ENCODE data around the gene MYH14.
A peak's percentile ranks its signal among the peaks of the same experiment; 100 is the strongest.

Gene MYH14

DNA sequence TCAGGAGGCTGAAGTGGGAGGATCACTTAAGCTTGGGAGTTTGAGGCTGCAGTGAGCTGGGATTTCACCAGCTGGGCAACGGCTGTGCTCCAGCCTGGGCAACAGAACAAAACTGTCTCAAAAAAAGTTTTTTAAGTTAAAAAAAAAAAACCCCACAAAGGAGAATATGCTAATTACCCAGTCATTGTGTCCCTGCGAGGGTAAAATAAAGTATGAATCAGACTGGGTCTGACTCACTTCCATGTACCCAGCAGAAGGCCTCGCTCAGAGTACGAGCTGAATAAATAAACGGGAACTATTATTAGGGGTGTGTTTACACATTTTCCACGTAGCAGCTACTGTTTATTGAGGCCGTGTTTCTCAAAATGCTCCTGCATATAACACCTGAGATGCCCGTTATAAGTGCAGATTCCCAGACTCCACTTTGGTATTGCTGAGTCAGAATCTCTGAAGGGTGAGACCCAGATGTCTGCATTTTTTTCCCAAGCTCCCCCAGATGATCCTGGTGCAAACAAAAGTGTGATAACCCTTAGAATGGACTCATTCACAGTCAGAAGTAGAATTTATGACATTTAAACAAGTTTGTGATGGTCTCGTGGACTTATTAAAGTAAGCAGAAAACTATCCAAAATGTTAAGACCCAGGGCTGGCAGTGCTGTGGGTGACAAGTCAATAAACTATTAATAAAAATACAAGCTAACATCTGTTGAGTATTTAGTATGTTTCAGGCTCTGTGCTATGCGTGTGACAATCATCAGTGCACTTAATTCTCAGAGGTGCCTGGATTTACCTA lies 97.6 kb downstream of the MYH14 start:
- DNase-seq = peak; percentile 76

DNA sequence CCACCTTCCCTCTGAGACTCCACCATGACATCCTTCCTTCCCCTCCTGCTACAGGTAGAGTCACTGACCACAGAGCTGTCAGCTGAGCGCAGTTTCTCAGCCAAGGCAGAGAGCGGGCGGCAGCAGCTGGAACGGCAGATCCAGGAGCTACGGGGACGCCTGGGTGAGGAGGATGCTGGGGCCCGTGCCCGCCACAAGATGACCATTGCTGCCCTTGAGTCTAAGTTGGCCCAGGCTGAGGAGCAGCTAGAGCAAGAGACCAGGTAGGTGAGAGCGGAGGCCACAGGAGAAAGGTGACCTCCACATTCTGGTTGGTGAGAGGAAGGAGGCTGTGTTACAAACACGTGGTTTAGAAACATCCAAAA lies 98.2 kb downstream of the MYH14 start:
- no peak for DNase-seq

DNA sequence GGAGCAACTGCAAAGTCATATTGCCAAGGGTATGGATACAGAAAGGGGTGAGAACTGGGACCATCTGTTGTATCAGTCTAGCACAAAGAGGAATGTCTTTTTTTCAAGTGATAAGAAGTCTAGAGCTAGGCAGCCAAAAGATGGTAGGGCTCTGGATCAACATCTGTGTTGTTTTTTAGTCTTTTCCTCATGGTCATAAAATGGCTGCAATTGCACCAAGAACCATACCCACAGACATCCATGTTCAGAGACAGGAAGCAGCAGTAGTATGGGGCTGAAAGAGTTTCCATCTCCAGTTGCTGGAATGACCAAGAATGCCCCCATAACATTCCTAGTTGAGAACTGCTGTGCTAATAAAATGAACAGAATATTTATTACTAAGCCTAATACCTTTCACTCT lies 100.1 kb downstream of the MYH14 start:
- no peak for DNase-seq

DNA sequence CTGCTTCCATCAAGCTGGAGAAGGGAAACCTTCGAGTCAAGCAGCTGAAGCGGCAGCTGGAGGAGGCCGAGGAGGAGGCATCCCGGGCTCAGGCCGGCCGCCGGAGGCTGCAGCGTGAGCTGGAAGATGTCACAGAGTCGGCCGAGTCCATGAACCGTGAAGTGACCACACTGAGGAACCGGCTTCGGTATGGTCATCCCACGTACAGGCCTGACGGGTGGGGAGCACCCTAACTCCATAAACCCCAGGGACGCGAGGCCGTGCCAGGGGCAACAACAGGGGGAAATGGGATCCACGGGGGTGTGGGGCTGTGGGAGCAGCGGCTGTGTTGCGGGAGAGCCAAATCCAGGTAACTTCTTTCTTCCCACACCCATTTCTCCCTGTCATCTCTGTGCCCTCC lies 105.6 kb downstream of the MYH14 start:
- DNase-seq = no peak

DNA sequence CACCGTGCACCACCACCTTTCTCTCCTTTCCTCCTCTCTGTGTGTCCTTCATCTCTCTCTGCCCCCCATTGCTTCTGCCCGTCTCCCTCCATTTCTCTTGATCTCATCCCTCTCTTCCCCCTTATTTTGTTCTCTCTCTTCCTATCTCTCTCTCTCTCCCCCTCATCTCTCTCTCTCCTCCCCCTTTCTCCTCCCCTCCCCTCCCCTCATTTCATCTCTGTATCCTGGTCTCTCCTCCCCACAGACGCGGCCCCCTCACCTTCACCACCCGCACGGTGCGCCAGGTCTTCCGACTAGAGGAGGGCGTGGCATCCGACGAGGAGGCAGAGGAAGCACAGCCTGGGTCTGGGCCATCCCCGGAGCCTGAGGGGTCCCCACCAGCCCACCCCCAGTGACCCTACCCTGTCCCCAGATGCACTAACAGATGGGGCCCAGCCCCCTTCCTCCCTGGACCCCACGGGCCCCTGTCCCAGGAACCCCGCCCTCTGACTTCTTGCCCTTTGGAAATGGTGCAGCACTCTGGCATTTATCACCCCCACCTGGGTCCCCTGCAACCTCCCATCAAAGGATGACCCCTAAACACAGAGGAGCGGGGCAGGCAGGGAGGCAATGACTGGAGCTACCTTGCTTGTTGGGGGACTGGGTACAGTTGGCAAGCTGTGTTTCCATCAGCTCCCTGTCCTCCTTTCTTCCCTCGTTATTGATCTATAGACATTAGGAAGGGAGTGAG lies 106.1 kb downstream of the MYH14 start:
- DNase-seq = no peak

DNA sequence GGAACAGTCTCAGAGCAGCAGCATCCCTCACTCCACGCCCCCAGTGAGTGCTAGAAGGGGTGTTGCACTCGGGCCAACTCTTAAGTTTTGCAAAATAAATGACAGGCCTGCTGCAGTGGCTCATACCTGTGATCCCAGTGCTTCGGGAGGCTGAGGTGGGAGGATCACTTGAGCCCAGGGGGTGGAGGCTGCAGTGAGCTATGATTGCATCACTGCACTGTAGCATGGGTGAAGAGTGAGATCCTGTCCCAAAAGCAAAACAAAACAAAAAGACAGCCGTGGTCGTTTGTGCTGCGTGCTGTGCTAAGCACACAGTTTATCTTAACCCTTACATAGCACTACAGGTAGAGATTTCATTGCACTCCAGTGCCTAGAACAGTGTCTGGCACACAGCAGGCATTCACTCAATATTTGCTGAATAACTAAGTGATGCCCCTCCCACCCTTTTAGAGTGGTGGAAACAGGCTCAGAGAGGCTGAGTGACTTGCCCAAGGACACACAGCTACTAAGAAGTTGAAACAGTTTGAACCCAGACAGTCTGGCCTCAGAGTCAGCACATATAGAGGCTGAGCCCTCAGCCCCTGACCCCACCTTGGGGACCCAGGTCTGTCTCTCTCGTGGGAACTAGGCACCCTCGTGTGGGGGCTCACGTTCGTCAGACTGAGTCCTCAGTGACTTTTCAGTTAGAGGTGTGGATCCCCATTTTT lies 107.5 kb downstream of the MYH14 start:
- DNase-seq = no peak

DNA sequence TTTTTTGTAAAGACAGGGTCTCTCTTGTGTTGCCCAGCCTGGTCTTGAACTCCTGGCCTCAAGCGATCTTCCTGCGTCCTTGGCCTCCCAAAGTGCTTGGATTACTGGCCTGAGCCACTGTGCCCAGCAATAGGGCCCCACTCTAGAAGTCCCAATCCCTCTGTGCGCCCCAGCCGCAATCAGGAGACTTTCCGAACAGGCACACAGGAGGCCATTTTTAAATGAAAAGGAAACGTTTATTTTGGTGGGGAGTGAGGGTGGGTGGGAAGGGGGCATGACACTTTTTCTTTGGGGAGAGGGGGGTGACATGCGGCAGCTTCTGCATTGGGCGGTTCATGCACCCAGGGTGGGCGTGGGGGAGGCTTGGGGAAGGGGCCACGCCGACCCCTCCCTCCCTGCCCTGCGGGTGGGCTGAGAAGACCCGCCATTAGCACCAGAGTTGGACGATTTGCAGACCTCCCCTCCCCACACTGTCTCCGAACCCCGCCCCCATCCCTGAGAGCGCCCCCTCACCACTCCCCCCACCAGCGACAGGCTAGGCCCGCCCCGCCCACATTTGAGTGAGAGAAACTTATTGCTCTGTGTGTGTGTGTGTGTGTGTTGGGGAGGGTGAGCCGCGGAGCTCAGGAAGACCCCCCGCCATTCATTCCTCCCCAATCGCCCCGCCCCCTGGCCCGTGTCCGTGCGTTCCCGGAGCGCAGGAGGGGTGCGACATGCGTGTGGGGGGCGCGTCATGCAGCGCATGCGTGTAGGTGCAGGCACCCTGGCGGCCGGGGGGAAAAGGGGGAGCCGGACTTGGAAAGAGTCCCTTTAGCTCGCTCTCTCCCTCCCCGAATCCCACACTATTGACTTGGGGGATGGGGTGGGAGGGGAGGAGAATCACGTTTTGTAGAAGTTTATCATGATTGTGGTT lies 108.6 kb downstream of the MYH14 start:
- DNase-seq = no peak

DNA sequence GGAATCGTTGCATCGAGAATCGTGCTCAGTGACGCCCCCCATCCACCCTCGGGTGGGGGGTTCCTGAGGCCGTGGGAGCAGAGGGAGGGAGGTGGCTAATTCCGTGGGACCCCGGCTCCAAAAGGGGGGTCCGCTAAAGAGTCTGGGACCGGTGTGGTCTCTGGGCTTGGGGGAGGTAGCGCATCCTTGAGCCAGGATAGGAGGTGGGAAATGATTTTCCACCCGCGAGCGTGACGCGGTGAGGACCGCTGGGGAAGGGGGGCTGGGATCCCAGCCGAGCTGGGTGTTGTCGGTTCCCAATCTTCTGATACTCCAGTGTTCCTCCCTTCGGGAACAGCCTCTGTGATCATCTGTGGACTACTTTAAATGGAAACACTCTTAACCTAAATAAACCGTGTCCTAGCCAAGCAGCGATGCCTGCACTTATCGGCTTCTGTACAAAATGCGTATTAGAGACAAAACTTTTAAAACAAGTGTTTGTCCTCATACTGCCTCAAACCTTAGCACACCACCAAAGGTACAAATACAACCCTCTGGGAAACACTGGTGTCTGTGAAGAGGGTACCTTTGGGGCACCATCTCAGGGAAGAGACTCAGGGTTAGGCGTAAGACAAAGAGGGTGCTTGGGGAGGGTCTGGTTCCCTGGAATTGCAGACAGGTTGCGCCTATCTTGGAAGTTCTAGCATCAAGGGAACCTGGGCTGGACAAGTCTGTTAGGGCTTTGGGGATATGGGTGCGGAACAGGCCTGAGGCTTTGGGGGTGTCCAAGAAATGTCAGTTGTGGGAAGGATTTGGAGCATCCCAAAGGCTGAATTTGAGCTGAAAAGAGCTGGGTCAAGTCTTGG lies 109.8 kb downstream of the MYH14 start:
- no peak for DNase-seq

DNA sequence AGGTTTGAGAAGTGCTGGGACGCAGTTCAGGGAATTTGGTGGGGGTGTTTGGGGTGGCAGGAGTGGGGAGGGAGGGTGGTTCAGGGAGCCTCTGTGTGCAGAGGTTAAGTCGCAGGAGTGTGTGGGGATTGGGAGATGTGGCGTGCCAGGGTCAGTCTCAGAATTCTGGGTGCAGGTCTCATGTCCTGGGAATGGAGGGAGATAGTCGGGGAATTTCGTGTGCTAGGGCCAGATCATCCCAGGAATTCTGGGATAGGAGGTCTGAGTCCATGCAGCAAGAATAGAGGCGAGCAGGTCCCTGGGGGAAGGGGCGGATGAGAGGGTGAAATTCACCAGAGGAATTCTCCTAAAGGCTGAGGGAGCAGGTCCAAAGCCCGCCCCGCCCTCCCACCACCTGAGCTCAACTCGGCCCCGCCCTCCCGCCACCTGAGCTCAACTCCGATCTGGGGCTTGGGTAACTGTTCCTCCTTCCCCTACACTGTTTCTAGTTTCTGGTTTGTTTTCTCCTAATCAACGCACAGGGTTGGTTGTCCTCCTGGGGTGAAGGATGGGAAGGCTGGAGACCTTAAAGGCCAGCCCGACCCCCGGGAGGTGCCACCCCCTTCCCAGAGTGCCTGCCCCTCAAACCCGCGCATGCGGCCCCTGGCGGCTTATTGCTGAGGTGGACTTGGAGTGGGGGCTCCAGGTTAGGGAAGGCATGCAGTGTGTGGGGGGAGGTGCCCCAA lies 110.6 kb downstream of the MYH14 start:
- DNase-seq = no peak

DNA sequence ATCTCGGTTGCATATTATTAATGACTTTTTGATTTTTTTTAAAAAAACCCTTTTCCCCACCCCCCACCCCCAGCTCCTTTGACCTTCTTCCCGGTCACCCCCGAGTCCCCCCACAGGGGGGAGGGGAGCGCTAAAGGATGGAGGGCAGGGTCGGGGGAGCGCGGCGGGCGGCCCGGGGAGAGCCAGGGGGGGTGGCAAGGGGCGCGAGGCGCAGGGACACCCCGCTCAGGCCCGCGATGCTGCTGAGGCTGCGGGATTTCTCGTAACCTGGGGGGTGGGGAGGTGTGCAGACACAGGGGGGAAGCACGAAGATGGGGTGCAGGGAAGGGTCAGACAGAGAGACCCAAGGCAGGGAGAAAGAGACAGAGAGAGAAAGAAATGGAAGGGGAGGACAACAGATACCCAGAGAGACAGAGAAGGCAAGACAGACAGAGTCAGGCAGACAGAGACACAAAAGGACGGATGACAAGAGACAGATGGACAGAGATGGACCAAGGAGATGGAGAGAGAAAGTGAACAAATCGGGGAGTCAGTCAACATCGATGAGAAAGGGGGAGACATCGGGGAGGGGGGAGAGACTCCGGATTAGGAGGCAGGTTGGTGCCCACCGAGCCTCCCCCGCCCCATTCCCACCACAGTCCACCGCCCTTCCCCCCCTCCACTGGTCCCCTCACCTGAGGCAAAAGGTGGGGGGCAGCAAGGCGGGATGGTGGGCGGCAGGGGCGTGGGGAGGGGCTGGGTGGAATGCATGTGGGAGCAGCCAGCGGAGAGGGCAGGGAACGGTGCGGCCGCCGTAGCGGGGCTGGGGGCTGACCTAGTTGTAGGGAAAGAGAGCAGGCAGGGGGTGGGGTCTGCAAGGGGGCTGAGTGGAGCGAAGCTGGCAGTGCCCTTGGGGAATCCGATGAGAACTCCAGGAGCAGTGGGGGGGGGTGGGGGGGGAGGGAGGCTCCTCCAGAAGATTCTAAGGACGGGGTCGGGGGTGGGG lies 111.6 kb downstream of the MYH14 start:
- no peak for DNase-seq

DNA sequence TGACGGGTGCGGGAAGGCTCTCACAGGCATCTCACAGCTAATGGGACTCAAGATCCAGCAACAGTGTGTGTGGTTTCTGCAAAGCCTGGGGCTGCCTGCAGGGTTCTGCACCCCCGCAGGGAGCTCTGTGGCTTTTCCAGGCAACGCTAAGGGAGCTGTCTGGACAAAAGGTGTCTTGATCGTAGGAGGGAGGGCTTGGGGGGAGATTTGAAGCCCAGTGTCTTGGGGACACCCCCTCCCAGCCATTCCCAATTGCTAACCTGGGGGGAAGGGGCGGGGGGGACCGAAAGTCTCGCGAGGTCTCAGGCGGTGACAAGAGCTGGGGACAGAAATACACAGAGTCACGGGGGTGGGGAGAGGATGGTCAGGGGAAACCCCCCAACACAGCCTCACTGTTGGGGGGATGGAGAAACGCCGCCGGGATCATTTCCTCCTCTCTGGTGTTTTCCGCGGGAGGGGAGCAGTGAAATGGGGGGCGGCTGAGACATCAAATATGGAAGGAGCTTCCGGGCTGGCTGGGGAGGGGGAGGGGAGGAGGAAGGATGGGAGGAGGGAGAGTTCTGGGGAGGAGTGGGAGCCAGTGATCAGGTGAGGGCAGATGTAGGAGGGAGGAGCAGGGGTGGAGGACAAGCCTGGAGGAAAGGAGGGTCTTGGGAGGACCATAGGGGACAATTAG lies 112.5 kb downstream of the MYH14 start:
- DNase-seq = peak; percentile 36

DNA sequence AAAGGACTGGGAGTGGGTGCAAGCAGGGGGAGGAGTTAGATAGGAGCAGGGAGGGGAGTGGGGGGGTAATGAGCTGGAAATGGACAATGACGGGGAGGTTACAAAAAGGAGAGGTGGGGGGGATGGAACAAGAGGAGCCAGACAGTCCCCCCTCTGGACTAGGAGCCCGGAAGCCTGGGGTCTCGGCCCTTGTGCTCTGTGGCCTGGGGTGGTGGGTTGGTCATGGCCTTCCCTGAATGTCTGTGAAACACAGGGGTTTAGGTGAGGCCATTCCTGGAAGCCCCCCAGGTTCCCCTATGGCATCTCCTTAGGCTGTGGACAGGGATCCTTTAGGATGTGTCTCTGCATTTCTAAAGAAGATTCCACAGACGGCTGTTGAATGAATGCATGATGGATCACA lies 113.7 kb downstream of the MYH14 start:
- no peak for DNase-seq

DNA sequence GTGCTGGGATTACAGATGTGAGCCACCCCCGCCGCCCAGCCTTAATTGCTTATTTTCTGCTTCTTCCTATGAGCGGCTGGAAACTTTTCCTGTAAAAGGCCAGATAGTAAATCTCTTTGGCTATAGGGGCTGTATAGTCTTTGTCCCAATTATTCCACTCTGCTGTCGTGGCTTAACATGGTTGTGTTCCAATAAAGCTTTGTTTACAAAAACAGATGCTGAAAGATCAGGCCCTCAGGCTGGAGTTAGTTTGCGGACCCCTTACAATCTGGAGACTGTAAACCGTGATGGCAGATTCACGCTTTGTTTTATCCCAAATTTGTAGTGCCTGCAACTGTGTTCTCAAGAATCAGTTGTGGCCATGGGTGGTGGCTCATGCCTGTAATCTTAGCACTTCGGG lies 115.0 kb downstream of the MYH14 start:
- no peak for DNase-seq

DNA sequence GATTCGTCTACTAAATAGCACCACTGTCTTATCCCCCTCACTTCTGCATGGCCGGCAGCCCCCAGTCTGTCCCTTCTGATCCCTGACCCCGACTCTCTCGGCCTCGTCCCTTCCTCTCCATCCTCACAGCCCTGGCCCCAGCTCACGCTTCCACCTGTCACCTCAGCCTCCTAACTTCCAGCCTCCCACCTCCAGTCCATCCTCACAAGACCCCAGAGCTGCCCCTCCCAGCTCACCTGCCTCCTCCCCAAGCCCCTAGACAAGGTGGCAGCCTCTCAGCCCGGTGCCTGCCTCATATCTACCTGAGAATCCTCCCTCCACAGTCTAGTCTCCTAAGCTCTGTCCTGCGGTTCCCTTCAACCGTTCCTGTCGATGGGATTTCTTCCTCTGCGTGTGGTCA lies 115.7 kb downstream of the MYH14 start:
- DNase-seq = no peak

DNA sequence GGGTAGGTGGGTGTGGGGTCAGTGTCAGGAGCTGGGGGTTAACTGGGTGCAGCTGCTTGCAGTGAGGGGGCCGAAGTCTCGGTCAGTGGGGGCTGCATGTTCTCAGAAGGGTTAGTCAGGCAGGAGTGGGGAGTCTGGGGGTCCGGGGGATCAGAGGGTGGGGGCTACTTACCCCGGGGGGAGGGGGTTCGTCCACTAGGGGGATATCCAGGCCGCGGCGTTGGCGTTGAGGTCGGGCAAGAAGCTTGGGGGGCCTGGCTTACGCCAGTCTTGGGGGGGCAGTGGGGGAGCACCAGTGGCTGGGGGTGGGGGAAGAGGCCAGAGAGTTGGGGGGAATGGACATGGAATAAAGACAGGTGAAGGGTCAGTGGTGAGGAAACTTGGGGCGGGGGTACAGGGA lies 116.6 kb downstream of the MYH14 start:
- DNase-seq = no peak

DNA sequence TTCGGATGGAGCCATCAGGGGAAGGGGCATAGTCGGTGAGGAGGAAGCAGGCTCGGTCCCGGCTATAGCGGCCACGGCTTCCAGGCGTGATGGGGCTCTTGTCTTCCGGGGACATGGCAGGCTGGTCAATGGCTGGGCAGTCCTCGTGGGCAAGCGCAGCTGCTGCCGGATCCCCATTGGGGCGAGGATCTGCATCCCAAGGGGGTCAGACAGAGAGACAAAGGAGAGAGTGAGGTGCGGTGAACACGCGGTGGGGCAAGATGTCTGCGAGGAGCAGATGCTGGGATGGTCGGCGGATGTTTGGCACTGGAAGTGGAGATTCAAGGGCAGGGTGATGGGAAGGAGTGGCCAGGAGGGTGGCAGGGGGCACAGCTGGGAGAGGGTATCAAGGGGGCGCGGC lies 117.2 kb downstream of the MYH14 start:
- no peak for DNase-seq

DNA sequence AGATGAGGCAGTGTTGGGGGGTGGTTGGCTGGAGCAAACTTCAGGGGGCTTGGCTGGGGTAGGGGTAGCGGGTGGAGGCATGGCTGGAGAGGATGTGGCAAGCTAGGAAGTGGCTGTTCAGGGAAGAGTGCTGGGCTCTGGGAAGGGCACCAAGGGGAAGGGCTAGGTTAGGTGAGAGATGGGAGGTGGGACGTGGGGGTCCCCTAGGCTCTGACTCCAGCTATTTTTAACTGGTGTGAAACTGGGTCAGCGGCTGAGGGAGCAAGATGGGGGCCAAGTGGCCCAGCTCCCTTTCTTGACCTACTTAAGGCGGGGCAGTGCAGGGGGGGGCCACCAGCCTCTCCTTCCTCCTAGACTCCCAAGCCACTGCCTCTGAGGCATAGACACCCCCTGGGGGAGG lies 118.4 kb downstream of the MYH14 start:
- no peak for DNase-seq

DNA sequence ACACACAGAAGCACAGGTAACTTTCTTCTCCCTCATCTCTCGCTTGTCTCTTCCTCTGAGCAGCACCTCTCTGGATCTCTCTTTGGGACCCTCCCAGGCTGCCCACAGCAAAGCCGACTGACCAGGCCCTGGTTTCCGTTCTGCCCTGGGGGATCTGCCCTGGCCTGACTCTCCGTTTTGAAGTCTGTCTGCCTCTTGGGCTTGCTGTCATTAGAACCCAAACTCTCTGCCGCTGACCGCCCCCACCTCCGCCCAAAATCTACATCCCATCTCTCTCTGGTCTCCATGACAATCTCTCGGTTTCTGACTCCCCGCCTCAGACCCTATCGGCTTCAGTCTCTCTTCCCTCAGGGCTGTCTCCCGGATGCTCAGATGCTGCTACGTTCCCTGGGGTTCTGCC lies 118.8 kb downstream of the MYH14 start:
- no peak for DNase-seq

Measured in suppressor macrophage treated with lipopolysaccharide for 4 hours (primary cell).